ENCODE data around the gene LRWD1.

- no peak for TF ChIP-seq BHLHE40 (IDR thresholded peaks at IDR 0.05; ENCODE audit: low read length)
- TF ChIP-seq ZNF766 (CRISPR knock-in tag; conservative IDR thresholded peaks at IDR 0.05): no peak
- no peak; the same call in 1 of the 2 replicates for TF ChIP-seq TEAD4 (IDR thresholded peaks at IDR 0.05; ENCODE audit: low read length)
- no peak for TF ChIP-seq TEAD4 (CRISPR knock-in tag; IDR thresholded peaks at IDR 0.05; ENCODE audit: borderline replicate concordance)
- no peak for TF ChIP-seq ZNF146 (CRISPR knock-in tag; IDR thresholded peaks at IDR 0.05; ENCODE audit: unreplicated experiment)
Observed at GRCh38 chr7:102439963-102440795, 24.6 kb upstream of the LRWD1 start.

Data from K562 (cell line).